Measurements from ENCODE around the gene NRCAM. TPM values are rescaled to one million over a fixed set of nuclear protein-coding genes. Genes with fewer than 3 reads are reported as not detected.

The NRCAM gene
- total RNA-seq, 2 experiments from 2014 or later, result 3.4 to 7.0 TPM

DNA sequence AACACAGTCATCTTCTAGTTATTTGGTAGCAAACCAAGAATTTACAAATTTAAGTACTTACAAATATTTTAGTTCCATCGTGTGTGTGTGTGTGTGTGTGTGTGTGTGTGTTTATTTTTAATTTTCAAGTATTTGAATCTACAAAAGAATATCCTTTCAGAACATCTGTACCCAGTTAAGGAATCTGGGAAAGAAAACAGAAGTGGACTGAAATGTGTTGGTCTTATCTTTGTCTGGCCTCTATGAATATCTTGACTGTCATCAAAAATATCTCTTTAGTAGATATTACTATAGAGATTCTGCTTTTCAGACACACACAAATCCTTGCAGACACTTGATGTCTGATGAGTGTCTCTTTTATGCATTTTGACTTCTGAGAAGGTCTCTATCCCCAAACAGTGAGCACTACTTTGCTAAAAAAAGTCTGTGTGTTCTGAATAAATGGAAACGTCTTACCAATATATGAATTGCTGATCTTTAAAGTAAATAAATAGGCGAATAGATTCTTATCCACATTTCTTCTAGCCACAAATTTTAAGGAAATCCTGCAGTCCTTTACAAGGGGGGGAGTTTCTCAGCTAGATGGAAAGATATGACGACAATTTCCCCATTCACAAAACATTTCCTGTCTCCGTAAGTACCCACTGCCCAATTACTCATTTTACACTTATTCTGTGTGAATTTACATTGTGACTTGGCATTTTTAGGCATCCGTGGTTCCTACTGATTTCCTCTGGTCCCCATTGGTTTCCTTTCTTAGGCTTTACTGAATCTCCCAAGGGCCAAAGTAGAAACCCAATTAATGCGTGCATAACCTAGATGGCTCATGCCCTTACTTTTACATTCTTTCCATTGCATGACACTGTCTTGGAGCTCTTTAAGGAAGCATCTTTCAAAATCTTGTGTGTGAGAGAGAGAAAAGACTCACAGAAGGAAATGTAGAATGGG lies 36.0 kb downstream of the NRCAM start:
- Mint-ChIP-seq H3K4me3 (no peak overlapping the region), H3K4me1 (ENCODE audit: low read depth) (peaks cover 28% of the 10 kb centered on the region), H3K27ac (no peak overlapping the region), H3K36me3 (ENCODE audit: low read depth) (no peaks in the 10 kb centered on the region), H3K9me3 (no peaks in the 10 kb centered on the region), H3K27me3 (peaks cover 55% of the 10 kb centered on the region)
- CTCF ChIA-PET, result no interaction called here
- TF ChIP-seq, protein P1, sequence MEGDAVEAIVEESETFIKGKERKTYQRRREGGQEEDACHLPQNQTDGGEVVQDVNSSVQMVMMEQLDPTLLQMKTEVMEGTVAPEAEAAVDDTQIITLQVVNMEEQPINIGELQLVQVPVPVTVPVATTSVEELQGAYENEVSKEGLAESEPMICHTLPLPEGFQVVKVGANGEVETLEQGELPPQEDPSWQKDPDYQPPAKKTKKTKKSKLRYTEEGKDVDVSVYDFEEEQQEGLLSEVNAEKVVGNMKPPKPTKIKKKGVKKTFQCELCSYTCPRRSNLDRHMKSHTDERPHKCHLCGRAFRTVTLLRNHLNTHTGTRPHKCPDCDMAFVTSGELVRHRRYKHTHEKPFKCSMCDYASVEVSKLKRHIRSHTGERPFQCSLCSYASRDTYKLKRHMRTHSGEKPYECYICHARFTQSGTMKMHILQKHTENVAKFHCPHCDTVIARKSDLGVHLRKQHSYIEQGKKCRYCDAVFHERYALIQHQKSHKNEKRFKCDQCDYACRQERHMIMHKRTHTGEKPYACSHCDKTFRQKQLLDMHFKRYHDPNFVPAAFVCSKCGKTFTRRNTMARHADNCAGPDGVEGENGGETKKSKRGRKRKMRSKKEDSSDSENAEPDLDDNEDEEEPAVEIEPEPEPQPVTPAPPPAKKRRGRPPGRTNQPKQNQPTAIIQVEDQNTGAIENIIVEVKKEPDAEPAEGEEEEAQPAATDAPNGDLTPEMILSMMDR (IDR thresholded peaks at IDR 0.05), result no peak
- ATAC-seq (ENCODE audit: poor library complexity) (no peak), DNase-seq (peak in 2 of 14 experiments; percentile 2 to 7)
- POLR2A ChIA-PET, result no interaction called here
- Histone ChIP-seq H3K4me1 (ENCODE audit: insufficient read depth, low read length) (no peaks in the 10 kb centered on the region), H3K4me3 (ENCODE audit: low read length) (no peak overlapping the region), H3K27ac (ENCODE audit: low read depth in 1 of 2, low read length in 2 of 2) (no peak overlapping the region), H3K27me3 (ENCODE audit: control insufficient read depth in 1 of 2, insufficient read depth in 2 of 2, low read length in 2 of 2) (peaks cover 0 to 10% of the 10 kb centered on the region in 2 experiments), H3K36me3 (ENCODE audit: insufficient read depth, low read length) (no peaks in the 10 kb centered on the region), H3K9me3 (ENCODE audit: control insufficient read depth in 1 of 2, insufficient read depth in 1 of 2, low read length in 2 of 2) (no peaks in the 10 kb centered on the region)
- intact Hi-C loops (cut with DNase I, micrococcal nuclease), result no loop called here

DNA sequence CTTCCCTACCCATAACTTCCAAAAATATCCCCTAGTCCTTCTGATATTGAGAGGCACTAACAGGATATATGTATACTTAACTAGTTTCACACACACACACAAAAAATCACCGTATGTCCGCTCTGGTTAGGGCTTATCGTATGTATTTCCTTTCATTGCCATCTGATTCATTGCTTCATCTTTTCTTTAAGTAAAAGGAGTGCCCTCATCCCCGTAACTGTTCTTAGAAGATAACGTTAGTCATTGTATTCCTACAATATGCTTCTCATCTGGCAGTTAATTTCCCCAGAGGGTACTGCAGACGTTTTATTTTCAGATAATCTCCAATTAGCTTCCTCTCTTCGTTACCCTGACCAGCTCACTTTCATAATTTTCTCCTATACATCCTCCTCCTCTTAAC lies 37.3 kb downstream of the NRCAM start:
- Histone ChIP-seq H3K4me1 (ENCODE audit: insufficient read depth, low read length) (no peaks in the 10 kb centered on the region), H3K27me3 (ENCODE audit: control insufficient read depth in 1 of 2, insufficient read depth in 2 of 2, low read length in 2 of 2) (peaks cover 0 to 14% of the 10 kb centered on the region in 2 experiments), H3K36me3 (ENCODE audit: insufficient read depth, low read length) (no peaks in the 10 kb centered on the region), H3K27ac (ENCODE audit: low read depth in 1 of 2, low read length in 2 of 2) (no peak overlapping the region), H3K4me3 (ENCODE audit: low read length) (no peak overlapping the region), H3K9me3 (ENCODE audit: control insufficient read depth in 1 of 2, insufficient read depth in 1 of 2, low read length in 2 of 2) (no peaks in the 10 kb centered on the region)
- Mint-ChIP-seq H3K4me3 (no peak overlapping the region), H3K4me1 (ENCODE audit: low read depth) (peaks cover 28% of the 10 kb centered on the region), H3K27me3 (peaks cover 62% of the 10 kb centered on the region), H3K36me3 (ENCODE audit: low read depth) (no peaks in the 10 kb centered on the region), H3K27ac (no peak overlapping the region), H3K9me3 (no peaks in the 10 kb centered on the region)
- TF ChIP-seq, protein P1 (IDR thresholded peaks at IDR 0.05), result no peak
- POLR2A ChIA-PET, result no interaction called here
- intact Hi-C loops (cut with DNase I, micrococcal nuclease), result no loop called here
- no peak for ATAC-seq (ENCODE audit: poor library complexity)
- DNase-seq, result no peak
- CTCF ChIA-PET, result no interaction called here

DNA sequence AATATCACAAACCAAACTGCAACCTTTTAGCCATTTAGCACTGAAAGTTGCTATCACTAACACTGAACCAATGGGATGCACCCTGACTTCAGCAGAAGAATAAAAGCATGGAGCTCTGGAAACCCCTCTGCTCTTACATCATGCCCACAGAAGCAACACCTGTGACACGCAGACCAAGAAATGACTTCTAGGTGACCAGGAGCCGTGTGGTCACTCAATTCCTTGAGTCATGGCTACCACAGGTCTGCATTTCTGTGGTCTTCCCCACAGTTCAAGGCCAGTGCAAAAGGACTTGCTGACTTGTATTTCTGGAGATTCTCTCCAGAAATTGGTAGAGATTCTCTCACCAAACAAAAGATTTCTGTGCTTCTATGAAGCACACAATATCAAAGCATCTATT lies 38.3 kb downstream of the NRCAM start:
- Histone ChIP-seq H3K27ac (ENCODE audit: low read depth in 1 of 2, low read length in 2 of 2) (no peak overlapping the region), H3K4me1 (ENCODE audit: insufficient read depth, low read length) (no peaks in the 10 kb centered on the region), H3K27me3 (ENCODE audit: control insufficient read depth in 1 of 2, insufficient read depth in 2 of 2, low read length in 2 of 2) (peaks cover 0 to 14% of the 10 kb centered on the region in 2 experiments), H3K9me3 (ENCODE audit: control insufficient read depth in 1 of 2, insufficient read depth in 1 of 2, low read length in 2 of 2) (no peaks in the 10 kb centered on the region), H3K36me3 (ENCODE audit: insufficient read depth, low read length) (no peaks in the 10 kb centered on the region), H3K4me3 (ENCODE audit: low read length) (no peak overlapping the region)
- H3K4me3 Mint-ChIP-seq, result no peak overlapping the region
- H3K27ac Mint-ChIP-seq, result no peak overlapping the region
- H3K36me3 Mint-ChIP-seq (ENCODE audit: low read depth), result no peaks in the 10 kb centered on the region
- ChIA-PET CTCF (no interaction called here), POLR2A (no interaction called here)
- intact Hi-C loops (cut with DNase I, micrococcal nuclease), result no loop called here
- DNase-seq (no peak), ATAC-seq (ENCODE audit: poor library complexity) (no peak)
- H3K27me3 Mint-ChIP-seq, result peaks cover 59% of the 10 kb centered on the region
- H3K4me1 Mint-ChIP-seq (ENCODE audit: low read depth), result peaks cover 28% of the 10 kb centered on the region
- TF ChIP-seq, protein P1 (IDR thresholded peaks at IDR 0.05), result no peak
- H3K9me3 Mint-ChIP-seq, result no peaks in the 10 kb centered on the region
